Limb (tissue), 2 donors: Measurements from ENCODE around the gene U2AF1.
"Not testable (repeated sequence)": the region's sequence is repeated elsewhere in the genome, so short reads cannot be mapped to it uniquely, and the experiment has no call there.

ENCODE experiments used
- DNase-seq, 2 donors: peaks; one replicate each; pipeline ENCODE4 v3.0.0-alpha.2; 2016; ENCODE audit errors: extremely low spot score in 2 of 2

Gene U2AF1, protein sequence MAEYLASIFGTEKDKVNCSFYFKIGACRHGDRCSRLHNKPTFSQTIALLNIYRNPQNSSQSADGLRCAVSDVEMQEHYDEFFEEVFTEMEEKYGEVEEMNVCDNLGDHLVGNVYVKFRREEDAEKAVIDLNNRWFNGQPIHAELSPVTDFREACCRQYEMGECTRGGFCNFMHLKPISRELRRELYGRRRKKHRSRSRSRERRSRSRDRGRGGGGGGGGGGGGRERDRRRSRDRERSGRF

DNA sequence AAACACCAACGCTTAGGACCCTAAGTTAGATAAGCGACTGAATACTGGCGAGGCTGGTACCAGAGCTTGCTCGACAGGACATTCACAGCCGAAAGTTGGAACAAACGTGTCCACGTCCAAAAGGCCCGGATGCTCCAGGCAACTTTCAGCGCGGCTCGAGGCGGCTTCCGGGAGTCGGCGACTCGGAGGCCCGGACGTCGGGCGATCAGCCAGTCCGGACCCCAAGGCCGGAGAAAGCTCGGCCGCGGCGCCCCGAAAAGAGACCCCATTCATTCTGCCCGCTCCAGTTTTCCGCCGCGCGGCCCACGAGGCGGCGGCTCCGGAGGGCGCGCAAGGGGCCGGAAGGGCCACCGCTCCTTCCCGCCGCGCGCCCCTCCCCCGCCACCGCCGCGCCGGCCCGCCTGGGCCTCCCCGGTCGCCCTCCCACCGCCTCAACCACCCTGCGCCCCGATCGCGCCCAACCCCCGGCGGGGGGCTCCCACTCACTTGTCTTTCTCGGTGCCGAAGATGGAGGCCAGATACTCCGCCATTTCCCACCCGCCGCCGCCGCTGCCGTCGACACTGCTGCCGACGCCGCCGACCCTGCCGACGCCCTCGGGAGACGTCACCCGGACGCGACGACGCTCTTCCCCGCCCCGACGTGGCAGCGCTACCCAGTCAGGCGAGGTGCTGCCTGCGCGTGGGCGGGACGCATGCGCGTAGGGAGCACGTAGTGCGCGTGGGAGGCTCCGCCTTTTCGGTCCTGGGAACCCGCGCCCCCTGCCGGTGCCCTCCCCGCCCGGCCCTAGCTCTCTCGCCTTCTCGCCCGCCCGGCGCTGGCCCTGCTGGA lies at the start of gene U2AF1:
TSS of gene U2AF1 (minus strand) at position 606 of the 829 bp plus-strand sequence. CDS start at position 530, 76 bp downstream.
- not testable (repeated sequence) for DNase-seq

DNA sequence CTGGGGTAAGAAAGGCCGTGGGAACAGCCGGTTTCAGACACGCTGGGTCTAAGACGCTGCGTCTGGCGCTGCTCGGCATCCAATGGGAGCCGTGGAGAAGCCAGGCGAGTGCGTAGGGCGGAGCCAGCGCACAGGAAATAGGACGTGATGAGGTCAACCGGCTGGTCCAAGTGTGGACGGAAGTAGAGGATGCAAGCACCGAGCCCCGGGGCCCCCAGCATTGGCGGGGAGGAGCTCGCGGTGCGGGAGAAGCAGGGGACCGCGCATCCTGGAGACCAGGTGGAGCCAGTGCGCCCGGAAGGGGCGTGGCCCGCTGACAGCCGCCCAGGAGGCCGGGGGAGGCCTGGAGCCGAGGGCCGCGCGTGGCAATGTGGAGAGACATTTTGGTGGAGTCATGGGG lies 46.2 kb upstream of the U2AF1 start:
- DNase-seq = not testable (repeated sequence)

DNA sequence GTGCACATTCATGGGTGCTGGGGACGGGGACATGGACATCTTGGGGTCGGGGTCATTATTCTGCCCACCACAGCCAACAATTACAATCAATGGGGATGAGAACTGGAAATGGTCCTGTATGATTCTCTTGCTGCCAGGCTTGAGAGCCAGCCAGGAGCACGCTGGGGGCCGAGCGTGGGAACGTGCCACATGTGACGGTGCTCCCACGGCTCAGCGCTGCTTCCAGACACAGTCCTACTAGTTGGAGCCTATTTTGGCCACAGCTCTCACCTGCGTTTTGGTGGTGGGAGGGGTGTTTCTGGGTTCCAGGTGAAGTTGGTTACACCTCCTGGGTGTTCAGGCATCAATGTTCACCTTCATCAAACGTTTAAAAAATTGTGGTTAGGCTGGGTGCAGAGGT lies 42.0 kb upstream of the U2AF1 start:
- not testable (repeated sequence) for DNase-seq

DNA sequence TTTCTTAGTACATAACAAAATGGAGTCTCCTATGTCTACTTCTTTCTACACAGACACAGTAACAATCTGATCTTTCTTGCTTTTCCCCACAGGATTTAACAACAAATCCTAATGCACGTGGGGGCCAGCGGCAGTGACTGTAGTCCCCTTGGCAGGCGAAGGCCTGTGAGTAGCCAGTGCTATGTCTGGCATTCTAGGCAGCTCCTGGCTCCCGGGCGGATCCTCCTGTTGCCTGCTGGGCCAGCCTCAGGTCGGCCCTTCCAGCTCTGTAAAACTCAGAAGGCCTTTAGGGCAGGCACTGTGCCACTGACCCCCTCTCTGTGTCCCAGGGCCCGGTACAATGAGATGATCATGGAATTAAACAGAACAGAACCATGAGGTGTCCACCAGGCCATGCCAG lies 40.6 kb upstream of the U2AF1 start:
- not testable (repeated sequence) for DNase-seq

DNA sequence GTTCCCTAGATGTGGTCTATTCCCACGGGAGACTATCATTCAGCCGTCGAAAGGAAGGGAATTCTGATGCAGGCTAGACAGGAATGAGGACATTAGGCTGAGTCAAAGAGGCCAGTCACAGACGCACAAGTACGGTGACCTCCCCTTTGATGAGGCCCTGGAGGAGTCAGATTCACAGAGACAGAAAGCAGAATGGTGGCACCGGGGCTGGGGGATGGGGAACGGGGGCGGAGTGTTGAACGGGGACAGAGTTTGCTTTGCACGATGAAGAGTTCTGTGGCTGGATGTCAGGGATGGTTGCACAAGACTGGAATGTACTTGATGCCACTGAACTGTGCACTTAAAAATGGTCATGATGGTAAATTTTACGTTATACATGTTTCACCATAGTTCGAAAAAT lies 39.3 kb upstream of the U2AF1 start:
- not testable (repeated sequence) for DNase-seq

DNA sequence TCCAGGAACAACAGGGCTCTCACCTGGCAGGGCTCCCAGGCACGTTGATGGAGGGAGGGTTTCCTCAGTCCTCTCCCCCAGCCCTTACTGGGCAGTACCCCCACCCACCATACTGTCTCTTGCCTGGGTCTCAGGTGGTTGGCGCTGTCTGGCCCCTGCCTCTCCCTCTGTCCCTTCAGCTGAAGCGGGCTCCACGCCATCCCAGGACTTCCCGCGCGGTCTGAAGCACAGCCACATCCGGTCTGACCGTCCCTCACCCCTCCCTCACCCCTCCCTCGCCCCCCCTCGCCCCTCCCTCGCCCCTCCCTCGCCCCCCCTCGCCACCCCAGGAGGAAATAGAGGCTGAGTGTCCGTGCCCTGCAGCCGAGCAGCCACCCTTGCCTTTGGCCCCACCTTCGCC lies 34.0 kb upstream of the U2AF1 start:
- DNase-seq = not testable (repeated sequence)

DNA sequence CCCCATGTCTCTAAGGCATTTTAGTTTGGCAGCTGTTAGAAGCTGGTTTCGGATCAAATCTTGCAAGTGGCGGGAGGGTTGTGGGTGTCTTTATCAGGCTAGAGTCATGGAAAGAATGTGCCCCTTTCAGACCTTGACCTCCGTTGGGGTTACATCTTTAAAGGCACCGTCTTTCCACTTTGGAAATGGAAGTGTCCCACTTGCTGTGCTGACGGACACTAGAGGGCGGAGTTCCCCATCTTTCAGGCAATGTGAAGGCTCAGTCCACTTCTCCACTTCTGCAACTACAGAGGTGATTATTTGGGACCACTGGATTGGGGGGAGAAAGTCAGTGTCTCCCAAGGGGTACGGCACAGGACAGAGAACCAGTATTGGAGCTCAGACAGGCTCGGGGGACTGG lies 31.6 kb upstream of the U2AF1 start:
- DNase-seq = not testable (repeated sequence)

DNA sequence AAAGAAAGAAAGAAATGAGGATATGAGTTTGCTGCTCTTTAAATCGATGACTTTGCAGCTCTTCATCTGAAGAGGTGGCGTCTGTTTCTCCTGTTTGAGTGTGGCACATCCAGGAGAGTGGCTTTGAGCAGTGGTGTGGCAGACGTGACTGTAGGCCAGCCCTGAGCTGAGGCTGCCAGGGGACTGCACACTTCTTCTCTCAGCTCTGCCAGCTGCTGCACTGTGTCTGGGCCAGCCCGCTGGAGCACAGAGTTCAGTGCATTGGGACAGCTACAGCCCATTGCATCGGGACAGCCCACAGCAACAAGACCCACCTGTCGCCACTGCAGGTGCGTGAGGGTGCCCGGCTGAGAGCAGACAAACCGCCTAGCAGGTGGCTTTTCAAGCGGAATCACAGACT lies 27.1 kb upstream of the U2AF1 start:
- DNase-seq = not testable (repeated sequence)

DNA sequence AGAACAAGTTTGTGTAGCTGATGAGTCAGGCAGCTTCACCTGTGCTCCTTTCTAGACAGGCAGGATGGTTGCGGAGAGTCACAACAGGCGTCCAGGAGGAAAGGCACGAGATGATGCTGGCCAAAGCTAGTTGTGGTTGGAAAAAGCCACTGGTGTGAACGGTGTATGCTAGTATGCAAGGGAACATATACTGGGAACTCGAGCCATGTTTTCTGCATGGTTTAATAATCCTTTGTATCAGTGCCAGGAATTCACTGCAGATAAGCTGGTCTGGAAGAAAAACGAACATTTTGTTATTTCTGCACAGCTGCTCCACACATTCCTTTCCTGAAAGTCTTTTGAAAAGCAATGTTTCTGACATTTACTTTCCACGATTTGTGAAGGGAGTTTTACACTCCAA lies 22.7 kb upstream of the U2AF1 start:
- not testable (repeated sequence) for DNase-seq

DNA sequence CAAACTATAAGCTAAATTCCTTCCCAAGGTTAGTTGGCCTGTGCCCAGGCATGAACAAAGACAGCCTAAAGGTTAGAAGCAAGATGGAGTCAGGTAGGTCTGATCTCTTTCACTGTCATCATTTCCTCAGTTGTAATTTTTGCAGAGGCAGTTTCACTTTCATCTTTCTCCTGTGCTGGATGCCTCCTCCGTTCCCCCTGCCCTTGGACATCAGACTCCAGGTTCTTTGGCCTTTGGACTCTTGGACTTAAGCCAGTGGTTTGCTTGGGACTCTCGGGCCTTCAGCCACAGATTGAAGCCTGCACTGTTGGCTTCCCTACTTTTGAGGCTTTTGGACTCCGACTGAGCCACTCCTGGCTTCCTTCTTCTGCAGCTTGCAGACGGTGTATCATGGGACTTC lies 8.6 kb upstream of the U2AF1 start:
- DNase-seq = not testable (repeated sequence)

DNA sequence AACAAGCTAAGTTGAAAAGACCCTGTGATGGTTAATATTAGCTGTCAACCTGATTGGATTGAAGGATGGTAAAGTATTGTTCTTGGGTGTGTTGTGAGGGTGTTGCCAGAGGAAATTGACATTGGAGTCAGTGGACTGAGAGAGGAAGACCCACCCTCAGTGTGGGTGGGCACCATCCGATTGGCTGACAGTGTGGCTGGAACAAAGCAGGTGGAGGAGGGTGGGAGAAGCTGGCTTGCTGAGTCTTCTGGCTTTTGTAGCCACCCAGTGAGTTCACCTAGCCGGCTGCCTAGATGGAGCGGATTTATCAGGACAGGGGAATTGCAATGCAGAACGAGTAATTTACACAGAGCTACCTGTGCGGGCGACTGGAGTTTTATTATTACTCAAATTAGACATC lies 7.1 kb upstream of the U2AF1 start:
- DNase-seq = not testable (repeated sequence)

DNA sequence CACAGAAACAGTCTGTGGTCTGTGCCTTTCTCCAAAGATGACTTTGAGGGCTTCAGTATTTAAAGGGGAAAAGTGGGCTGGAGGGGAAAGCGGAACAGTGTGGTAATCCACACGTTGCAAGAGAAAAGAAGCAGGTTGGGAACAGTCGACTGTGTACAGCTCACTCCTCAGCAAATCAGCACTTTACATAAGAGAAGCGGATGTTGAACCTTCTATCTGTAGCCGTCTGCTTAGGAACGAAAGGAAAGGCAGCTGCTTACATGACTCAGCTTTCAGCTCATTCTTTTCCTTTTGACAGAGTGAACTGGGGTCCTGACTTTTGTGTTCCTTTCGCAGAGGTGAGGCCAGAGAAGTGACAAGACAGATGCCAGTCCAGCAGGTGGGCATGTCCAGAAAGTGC lies 1.6 kb upstream of the U2AF1 start:
- DNase-seq = not testable (repeated sequence)

DNA sequence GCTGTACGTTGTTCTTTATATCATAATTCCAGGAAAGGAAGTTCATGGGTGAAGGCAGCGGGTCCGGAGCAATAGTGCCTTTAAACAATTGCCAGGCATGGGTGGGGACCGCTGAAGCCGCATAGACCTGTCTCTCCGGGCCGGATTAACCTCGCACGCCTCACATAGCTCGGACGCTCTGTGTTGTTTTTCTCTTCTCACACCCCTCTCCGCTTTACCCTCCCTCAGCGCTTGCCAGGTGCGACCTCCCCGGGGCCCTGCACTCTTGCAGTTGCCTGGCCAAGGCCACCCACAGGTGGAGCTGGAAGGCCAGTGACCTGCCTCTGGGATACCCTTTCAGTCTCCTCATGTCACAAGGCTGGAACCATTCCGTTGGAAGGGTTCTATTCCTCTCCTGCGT lies 807 bp upstream of the U2AF1 start:
- not testable (repeated sequence) for DNase-seq

DNA sequence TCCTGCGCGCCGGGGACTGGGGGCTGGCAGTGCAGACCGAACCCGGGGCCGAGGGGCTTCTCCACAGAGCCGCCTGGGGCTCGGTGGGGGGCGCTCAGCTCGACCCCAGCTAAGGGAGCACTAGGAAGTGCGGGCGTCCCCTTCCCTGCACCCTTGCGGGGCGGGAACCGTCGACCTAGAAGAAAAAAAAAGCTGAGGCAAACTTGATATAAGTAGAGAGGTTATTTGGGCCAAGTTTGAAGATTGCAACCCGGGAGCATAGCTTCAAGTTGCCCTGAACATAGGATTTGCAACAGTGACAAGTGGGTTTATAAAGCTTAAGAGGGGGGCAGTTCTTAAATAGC lies 396 bp upstream of the U2AF1 start:
- DNase-seq = not testable (repeated sequence)

DNA sequence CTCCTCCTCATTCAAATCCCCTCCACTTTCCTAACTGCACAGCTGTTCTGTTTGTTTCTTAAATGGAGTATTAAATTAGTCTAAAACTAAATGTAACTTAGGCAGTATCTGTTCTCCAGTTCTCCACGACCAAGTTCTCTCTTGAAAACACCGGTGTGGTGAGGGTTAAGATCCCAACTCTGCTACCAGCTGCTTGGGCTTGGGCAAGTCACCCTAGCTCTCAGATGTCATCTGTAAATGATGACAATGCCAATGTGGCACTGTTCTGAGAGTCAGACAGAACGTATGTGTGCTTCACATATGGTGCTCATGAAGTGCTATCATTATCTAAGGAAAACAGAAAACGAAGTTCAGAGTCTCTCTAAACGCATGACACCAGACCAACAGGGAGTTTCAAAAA lies 2.7 kb downstream of the U2AF1 start:
- DNase-seq = not testable (repeated sequence)

DNA sequence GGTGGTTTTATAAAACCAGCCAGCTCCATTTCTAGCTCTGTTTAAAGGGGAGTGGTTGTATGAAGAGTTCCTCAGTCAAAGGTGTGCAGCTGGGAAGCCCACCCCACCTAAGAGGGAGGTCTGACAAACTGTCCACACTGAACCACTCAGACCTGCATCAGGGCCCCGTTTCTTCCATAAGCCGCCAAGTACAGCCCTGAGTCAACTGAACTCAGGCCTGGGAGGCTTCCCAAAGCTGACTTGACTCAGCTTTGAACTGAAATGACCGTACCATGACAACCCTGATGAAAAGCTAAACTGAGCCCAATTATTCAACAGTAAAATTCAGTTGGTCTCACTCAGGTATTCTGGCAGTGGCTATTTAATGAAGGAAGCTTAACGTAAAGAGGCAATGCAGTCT lies 5.1 kb downstream of the U2AF1 start:
- not testable (repeated sequence) for DNase-seq

DNA sequence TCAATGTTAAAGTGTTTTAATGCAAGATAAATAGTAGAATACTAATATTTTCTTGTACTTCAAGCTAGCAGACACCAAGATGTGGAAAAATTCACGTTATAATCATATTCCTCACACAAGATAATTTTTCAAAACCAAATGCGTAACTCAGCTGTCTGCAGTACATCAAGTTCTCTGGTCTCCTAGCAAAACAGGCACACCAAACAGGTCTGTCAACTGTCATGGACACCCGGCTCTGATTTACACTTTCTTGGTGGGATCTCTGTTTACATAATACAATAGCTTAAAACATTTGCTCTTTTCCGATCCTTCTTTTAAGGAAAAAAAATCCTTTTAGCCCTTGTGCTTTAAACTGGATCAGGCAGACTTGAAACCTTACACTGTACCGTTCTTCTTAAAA lies 5.7 kb downstream of the U2AF1 start:
- DNase-seq = not testable (repeated sequence)

DNA sequence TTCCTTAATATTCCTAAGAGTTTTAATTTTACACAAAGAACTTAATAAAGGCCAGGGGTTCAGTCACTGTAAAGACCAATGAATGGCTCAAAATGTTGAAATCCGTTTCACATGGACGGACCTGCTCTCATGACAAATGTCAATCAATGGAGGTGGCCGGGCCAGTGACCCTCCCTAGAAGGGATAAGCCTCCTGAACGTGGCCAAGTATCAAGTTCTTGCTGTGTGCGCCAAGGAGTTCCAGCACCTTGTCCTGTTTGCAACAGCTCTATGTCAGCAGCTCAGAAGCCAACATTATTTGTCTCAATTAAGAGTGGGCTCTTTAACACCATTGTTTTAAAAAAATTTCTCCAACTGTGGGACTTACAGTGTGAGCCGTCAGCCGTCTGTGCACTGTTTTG lies 6.4 kb downstream of the U2AF1 start:
- not testable (repeated sequence) for DNase-seq

DNA sequence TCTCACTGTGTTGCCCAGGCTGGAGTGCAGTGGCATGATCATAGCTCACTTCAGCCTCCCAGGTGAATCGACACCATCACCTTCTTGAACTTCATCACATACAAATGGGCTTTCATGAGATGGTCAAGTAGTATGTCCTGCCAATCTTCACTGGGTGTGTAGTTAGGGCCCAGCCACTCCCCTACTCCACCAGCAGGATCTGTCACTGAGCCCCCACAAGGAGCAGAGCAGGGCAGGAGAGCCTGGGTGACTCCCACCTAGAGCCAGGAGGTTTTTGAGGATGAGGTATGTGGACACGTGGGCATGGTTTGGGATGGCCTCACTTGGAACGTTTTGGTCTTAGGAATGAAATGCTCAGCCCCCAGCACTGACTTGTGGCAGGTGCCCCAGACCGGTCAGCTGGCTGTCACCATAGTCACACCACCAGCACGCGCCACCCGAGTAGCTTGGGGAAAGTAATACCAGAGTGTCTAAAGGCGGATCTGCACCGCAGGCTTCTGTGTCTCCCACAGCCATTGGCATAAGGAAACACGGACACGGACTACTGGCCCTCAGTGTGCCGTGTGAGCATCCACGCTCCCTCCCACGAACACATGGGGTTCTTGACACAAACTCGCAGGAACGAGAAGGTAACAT lies 15.3 kb downstream of the U2AF1 start:
- not testable (repeated sequence) for DNase-seq

DNA sequence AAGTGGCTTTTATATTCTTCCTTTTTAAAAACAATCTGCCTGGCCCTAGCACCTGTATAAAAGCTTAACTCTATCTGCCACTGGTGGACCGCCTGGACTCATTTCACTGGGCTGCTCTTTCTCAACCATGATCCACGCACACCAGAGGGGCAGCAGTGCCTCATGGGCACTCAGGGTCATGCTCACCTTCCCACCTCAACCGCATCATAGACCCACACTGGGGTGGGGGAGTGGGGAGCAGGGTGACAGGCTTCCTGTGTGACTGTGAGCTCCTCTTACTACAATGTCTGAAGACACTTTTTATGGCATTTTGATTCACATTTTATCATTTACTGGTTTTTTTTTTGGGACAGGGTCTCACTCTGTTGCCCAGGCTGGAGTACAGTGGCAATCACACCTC lies 16.4 kb downstream of the U2AF1 start:
- DNase-seq = not testable (repeated sequence)

DNA sequence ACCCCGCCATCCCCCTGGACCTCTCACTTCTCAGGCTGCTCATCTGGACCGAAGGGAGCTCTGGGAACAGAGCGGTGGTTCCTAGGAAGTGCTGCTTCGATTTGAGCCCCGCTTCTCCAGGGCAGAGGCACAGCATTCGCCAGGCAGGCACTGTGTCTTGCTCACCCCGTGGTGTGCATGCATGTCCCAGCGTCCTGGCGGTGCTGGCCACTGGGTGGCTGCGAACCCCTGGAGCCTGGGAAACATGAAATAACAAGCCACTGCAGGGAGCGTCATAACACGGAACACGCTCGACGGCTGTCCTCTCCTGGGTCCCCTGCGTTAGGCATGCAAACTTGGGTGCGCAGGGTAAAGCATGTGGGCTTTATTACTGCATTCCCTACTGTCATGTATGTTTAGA lies 17.9 kb downstream of the U2AF1 start:
- not testable (repeated sequence) for DNase-seq

DNA sequence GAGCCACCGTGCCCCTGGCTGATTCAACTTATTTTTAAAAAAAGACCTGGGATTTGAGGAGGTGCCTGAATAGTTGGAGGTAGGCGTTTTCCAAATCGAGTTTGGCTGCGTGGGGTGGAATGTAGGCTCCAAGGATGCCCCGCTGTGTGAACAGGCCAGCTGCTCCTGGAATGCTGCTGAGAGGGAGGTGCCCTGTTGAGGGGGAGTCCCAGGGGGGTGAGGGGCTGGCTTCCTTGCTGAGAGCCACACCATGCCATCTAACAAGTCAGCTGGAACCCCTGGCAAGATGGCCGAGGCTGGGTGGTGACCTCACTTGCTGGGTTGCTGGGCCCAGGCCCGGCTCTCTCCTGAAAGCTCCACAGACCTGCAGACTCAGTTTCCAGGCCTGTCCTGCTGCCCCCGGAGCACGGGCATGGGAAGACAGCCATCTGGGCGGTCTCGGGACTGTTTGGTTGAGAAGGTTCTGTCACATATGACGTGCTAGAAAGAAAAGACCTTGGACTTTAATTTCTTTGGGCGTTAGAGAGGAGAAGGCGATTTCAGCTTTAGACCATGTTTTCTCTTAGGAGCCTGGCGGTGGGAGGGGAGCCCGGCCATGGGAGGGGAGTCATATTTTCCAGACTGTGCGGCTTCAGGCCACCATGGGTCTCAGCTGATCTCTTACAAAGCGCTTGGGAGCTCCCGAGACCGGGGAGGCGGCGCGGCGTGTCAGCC lies 24.6 kb downstream of the U2AF1 start:
- DNase-seq = not testable (repeated sequence)
